Raji (cell line): ENCODE data around the gene WBP1L.

Experiments used
- POLR2A ChIP-seq: IDR thresholded peaks from 2 replicates; pipeline ENCODE4 v1.6.1; 2011; ENCODE audit warnings: low read depth, low read length, control low read depth; ENCODE audit not compliant: insufficient read depth

Gene WBP1L

DNA sequence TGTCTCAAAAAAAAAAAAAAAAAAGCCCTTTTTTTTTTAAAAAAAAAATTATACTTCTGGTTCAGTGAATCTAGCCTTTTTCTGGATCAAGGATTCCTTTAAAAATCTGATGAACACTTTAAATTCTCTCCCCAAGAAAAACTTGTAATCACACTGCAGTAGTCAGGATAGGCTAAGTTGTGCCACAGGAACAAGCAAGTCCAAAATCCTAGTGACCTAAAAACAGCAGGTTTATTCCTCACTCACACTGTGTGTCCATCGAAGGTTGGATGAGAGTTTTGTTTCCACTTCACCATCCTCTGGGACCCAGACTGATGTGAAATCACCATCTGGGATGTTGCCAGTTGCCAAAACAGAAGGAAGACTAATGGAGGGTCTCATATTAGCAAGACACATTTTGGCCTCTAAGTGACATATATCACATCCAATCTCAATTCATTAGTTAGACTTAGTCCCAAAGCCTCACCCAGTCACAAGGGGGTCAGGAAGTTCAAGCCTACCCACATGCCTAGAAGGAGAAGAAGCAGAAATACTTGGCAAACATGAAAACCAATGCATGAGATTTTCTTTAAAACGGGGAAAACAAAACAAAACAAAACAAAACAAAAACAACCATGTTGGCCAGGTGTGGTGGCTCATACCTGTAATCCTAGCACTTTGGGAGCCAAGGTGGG is 60.8 kb downstream of the WBP1L start:
- no peak for TF ChIP-seq POLR2A

DNA sequence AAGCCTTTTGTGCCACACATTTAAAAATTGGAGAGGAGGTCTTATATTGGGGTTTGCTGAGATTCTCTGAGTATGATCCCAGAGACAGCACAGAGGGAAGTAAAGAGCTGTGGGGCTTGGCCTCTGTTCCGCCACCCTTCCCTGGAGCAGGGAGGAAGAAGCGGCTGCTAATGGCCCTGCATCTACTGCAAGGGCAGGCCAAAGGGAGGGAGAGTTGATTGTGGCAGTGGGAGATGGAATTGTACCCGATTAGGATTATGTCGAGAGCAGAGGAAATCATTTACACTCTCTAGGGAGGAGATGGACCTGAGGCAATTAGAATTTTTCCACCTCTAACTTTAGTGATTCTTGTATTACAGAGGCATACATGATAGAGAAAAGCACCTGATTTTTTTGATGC is 64.6 kb downstream of the WBP1L start:
- TF ChIP-seq POLR2A, result no peak

DNA sequence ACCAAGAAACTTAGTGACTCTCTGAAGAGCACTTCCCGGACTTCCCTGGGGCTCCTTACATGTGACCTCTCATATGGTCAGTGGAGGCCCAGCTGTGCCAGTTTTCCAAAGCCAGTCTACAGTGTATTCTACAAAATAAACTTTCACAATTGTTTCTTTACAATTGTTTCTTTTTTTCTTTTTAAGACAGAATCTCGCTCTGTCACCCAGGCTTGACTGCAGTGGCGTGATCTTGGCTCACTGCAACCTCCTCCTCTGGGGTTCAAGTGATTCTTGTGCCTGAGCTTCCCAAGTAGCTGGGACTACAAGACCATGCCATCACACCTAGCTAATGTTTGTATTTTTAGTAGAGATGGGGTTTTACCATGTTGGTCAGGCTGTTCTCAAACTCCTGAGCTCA is 67.6 kb downstream of the WBP1L start:
- no peak for TF ChIP-seq POLR2A

DNA sequence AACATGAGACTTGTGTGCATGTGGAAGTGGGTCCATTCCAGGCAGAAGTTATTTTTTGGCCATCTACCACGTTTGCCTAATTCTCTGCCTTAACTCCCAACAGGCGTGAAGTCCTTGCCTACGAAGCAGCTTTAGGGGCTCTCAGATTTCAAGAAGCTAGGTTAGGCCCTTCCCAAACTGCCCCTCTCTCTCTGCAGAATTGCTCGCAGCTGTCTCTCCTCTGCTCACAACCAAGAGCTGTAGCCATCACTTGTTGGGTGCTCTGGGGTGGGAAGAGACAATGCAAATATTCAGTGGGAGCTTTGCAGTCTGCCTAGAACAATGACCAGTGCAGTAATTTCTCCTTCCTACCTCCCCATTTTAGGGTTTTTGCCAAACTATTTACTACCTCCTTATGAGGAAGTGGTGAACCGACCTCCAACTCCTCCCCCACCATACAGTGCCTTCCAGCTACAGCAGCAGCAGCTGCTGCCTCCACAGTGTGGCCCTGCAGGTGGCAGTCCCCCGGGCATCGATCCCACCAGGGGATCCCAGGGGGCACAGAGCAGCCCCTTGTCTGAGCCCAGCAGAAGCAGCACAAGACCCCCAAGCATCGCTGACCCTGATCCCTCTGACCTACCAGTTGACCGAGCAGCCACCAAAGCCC is 68.6 kb downstream of the WBP1L start:
- no peak for TF ChIP-seq POLR2A

DNA sequence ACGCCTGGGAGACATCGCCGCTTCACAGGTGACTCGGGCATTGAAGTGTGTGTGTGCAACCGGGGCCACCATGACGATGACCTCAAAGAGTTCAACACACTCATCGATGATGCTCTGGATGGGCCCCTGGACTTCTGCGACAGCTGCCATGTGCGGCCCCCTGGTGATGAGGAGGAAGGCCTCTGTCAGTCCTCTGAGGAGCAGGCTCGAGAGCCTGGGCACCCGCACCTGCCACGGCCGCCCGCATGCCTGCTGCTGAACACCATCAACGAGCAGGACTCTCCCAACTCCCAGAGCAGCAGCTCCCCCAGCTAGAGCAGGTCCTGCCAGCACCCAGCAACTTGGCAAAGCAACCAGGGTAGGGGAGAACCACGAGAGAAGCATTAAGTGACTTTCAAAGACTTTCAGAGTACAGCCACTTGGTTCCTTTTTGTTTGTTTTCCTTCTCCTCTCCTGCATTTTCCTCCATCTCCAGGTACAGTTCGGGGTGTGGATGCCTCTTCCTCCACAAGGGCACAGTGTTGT is 69.3 kb downstream of the WBP1L start:
- no peak for TF ChIP-seq POLR2A

DNA sequence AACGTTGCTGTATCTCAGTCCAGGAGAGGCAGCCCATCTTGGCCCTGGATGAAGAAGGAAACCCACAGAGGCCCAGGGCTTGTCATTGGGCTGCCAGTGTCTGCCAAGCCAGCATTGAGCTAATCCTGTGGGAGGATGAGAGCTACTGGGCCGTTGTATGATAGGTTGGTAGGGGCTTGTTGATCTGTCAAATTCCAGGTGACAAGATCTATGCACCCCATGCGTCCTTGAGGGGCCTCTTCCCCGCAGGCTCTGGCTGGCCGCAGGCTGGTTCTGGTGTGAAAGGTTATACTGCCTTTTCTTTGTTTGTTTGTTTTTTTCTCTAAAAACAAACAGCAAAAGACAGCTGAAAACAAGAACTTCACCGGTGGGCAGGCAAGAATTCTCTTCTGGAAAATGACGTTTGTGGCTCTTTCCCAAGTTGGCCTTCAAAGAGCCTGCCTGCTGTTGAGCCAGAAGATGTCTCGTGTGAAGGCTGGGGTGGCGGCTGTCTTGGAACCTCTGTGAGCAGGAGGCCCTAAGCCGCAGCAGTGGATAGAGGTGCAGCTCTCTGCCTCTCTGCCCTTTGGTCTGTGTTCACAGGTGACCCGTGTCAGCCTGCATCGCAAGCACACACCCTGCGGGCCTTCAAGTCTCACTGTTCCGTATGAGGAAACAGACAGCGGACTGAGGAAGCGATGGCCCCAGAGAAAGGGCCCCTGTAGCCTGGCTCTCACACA is 70.1 kb downstream of the WBP1L start:
- TF ChIP-seq POLR2A, result no peak

DNA sequence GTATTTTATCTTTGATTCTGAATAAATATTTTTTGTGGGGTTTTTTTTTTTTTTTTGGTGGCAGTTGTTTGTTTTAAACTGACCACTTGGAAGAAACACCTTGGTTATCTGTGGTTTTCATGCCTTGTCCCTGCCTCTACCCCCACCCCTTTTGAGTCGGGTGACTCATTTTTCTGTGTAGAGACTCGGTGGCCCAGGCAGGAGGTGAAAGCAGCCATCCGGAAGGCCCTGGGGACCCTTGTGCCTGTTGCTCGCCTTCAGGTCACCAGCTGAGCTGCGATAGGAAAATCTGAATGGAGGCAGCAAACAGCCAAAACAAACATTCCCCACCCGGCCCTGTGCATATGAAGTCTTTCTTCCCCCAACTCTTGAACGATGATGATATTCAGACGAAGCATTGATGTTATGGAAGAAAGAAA is 70.7 kb downstream of the WBP1L start:
- no peak for TF ChIP-seq POLR2A

DNA sequence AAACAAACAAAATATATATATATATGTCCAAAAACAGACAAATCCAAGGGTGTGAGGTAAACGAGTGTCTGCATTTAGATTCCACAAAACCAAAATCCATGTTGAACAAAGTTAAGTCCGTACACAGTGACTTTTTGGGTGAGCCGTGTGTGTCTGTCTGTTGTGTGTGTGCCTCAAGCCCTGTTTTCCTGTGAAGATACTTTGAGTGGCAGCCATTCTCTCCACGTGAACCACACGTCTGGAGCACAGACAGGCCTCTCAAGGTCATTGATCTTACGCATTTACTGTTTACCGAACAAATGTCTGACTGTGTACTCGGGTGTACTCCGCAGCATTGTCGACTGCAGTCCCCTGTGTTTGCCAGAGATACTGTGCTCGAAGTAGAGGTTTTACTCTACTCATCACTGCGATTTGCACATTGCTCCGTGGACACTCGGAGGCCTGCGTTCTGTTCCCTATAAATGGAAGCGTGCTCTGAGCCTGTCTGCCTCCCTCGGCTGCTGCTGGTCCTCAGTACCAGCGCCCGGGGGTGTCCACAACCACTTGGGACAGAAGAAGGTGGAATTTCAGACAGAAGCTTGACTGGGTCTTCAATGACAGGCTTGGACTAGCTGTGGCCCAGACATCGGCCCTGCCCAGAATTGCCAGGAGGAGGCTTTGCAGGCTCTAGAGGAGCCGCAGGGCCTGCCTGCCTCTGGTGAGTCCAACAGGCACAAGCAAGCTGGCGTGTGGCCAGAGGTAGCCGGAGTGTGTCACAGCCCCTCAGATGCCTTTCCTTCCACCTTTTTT is 71.3 kb downstream of the WBP1L start:
- TF ChIP-seq POLR2A, result no peak

DNA sequence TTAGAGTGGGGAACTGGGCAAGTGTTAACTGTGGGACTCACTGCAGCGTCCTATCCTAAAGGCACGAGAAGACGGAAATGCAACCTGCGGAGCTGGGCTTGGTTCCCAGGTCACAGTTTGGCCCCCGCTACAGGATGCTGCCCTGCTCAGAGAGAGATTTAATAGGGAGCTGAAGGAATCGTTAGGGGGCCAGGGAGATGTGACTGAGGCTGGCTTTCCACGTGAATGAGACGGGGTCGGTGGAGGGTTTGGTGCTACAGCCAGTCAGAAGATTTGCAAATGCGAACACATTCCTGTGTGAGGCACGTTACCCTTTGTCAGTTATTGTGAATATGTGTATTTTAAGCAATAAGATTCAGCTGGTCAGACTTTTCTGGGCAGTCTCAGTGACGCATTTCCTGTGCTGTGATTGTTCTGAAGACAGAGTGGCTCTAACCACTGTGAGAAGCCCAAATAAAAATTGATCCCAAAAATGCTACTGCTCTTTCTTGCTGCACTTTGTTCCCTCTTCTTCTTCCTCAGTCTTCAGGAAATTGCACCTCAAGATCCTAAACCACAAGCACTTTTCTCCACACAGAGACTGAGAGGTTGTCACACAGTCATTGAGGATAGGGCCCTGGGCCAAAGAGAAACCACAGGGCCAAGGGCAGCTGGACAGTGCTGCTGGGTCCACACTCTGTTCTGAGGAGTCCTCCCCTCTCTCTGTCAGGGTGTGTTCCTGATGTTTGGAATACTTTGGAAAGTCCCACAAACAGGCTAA is 72.2 kb downstream of the WBP1L start:
- no peak for TF ChIP-seq POLR2A

DNA sequence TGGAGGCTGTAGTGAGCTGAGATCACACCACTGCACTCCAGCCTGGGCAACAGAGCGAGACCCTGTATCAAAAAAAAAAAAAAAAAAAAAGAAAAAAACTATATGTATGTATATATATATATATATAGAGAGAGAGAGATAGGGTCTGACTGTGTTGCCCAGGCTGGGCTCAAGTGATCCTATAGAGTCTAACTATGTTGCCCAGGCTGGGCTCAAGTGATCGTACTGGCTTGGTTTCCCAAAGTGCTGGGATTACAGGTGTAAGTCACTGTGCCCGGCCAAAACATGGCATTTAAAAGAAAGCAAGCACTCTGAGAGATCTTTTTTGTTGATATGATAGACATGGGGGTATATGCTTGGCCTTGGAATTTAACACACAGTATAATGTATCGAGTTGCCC is 73.4 kb downstream of the WBP1L start:
- no peak for TF ChIP-seq POLR2A

DNA sequence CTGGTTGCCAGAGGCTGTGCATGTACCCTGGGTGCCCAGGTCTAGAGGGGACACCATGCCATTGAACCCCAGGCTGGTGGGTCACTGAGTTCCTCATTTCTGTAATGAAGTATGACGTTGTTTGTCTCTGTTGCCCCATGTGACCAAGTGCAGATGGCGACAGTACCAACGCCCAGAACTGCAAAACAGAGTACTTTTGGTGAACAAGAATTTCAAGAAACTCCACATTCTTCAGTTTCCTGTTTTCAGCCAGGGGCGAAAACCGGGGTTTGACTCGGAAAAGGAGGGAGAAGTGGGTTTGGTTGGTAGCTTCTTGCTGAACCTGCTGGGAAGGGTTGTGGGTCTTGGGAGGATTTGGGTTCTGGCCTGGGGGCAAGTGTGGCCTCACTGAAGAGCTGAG is 75.3 kb downstream of the WBP1L start:
- TF ChIP-seq POLR2A, result no peak

DNA sequence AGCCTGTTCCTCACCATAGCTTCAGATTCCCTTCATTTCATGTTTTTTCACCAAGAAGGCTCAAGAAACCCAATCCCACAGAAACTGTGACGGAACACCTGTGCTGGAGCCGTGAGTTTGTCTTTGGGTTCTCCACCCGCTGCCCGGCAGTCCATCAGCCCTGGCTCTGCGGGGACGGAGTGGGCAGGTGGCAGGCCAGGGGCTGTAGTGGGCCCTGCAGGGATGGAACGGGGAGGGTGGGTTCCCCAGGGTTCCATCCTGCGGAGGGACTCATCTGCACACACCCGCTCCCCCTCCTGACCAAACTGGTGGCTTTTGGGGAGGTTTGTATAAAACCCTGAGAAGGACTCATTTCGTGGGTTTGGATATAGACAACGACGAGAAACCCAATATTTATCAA is 78.5 kb downstream of the WBP1L start:
- TF ChIP-seq POLR2A, result no peak

DNA sequence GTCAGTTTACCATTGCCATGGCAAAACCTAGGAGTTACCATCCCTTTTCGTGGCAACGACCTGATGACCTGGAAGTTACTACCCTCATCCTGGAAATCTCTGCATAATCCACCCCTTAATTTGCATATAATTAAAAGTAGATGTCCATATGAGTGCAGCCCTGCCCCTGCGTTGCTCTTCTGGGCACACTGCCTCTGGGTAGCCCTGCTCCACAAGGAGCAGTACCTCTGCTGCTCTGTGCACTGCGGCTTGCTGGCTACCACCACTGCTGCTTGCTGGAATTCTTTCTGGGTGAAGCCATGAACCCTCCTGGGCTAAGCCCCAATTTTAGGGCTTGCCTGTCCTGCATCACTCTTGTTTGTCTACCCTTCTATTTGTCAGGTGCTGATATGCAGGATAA is 80.9 kb downstream of the WBP1L start:
- TF ChIP-seq POLR2A, result no peak

DNA sequence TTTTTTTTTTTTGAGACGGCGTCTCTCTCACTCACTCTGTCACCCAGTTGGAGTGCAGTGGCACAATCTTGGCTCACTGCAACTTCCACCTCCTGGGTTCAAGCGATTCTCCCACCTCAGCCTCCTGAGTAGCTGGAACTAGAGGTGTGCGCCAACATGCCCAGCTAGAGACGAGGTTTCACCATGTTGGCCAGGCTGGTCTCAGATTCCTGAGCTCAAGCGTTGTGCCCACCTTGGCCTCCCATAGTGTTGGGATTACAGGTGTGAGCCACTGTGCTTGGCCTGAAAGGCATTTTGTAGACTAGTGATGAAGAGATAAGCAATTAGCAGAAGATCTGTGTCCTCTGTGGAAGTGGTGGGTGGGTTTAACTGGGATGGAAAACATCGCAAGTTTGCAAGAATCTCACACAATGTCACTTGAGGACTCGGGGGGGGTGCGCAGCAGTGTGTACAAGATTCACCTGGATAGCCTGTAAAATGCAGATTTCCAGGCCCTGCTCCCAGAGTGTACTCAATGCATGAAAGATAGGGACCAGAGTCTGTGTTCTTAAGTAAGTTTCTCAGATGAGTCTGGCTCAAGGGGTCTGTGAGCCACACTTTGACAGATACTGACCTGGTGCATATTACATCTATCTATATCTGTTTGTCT is 82.5 kb downstream of the WBP1L start:
- TF ChIP-seq POLR2A, result no peak
